Liver (tissue), 9 donors: Measurements from ENCODE around the gene KRTAP21-3. TPM values are rescaled to one million over a fixed set of nuclear protein-coding genes. Genes with fewer than 3 reads are reported as not detected.

ENCODE experiments used
- DNase-seq: peaks from one replicate; pipeline ENCODE4 v3.0.0-alpha.2; 2017; ENCODE audit warnings: low spot score
- H3K27ac ChIP-seq, 2 donors: one replicate each; pipeline ENCODE4 v1.7.0; 2013; ENCODE audit warnings: inconsistent platforms in 2 of 2, low read length in 2 of 2, control low read depth in 1 of 2, low read depth in 1 of 2, mild to moderate bottlenecking in 1 of 2
- H3K27me3 ChIP-seq, 4 donors: one replicate each; pipeline versions ENCODE4 v1.6.1 to v1.7.0; 2013; ENCODE audit warnings: low read length in 3 of 4, inconsistent platforms in 1 of 4, mild to moderate bottlenecking in 1 of 4, moderate library complexity in 1 of 4; ENCODE audit not compliant: control insufficient read depth in 4 of 4, insufficient read depth in 4 of 4
- H3K36me3 ChIP-seq, 4 donors: one replicate each; pipeline versions ENCODE4 v1.6.1 to v1.7.0; 2013; ENCODE audit warnings: low read length in 3 of 4, mild to moderate bottlenecking in 3 of 4, low read depth in 1 of 4, moderate library complexity in 1 of 4; ENCODE audit not compliant: control insufficient read depth in 4 of 4, insufficient read depth in 3 of 4
- H3K4me1 ChIP-seq, 4 donors: one replicate each; pipeline versions ENCODE4 v1.6.1 to v1.7.0; 2013; ENCODE audit warnings: low read length in 3 of 4, mild to moderate bottlenecking in 3 of 4, moderate library complexity in 1 of 4; ENCODE audit not compliant: control insufficient read depth in 4 of 4, insufficient read depth in 4 of 4
- H3K4me3 ChIP-seq, 3 donors: one replicate each; pipeline versions ENCODE4 v1.6.1 to v1.7.0; 2013; ENCODE audit warnings: low read length in 3 of 3, control low read depth in 1 of 3, low read depth in 1 of 3, mild to moderate bottlenecking in 1 of 3
- H3K9ac ChIP-seq, 2 donors: one replicate each; pipeline ENCODE4 v1.7.0; 2013; ENCODE audit warnings: low read length in 2 of 2, mild to moderate bottlenecking in 2 of 2, moderate library complexity in 2 of 2, control low read depth in 1 of 2, low read depth in 1 of 2
- H3K9me3 ChIP-seq, 4 donors: one replicate each; pipeline versions ENCODE4 v1.6.1 to v1.7.0; 2013; ENCODE audit warnings: low read length in 3 of 4; ENCODE audit not compliant: control insufficient read depth in 4 of 4
- ATF3 ChIP-seq: IDR thresholded peaks from 2 replicates; pipeline ENCODE4 v1.6.1; 2016; ENCODE audit warnings: antibody characterized with exemption
- EGR1 ChIP-seq, 2 donors: IDR thresholded peaks; 2 replicates each; pipeline ENCODE4 v1.6.1; 2016 to 2018; ENCODE audit warnings: antibody characterized with exemption in 2 of 2, low read depth in 2 of 2
- FOXA1 ChIP-seq: IDR thresholded peaks from 2 replicates; pipeline ENCODE4 v1.6.1; 2016; ENCODE audit warnings: antibody characterized with exemption
- FOXA2 ChIP-seq: IDR thresholded peaks from 2 replicates; pipeline ENCODE4 v1.6.1; 2016; ENCODE audit warnings: antibody characterized with exemption
- GABPA ChIP-seq, 2 donors: IDR thresholded peaks in 1 of 2; conservative IDR thresholded peaks in 1 of 2; 2 replicates each; pipeline ENCODE4 v1.6.1; 2016; ENCODE audit warnings: antibody characterized with exemption in 2 of 2, mild to moderate bottlenecking in 1 of 2, moderate library complexity in 1 of 2
- HNF4A ChIP-seq, 2 donors: conservative IDR thresholded peaks; 2 replicates each; pipeline ENCODE4 v1.6.1; 2016; ENCODE audit warnings: antibody characterized with exemption in 2 of 2, mild to moderate bottlenecking in 2 of 2
- HNF4G ChIP-seq: IDR thresholded peaks from 2 replicates; pipeline ENCODE4 v1.6.1; 2016; ENCODE audit warnings: antibody characterized with exemption
- JUND ChIP-seq, 2 donors: IDR thresholded peaks; 2 replicates each; pipeline ENCODE4 v1.6.1; 2016; ENCODE audit warnings: antibody characterized with exemption in 2 of 2
- NR2F2 ChIP-seq: IDR thresholded peaks from 2 replicates; pipeline ENCODE4 v1.6.1; 2016; ENCODE audit warnings: antibody characterized with exemption
- RAD21 ChIP-seq, 2 donors: IDR thresholded peaks; 2 replicates each; pipeline ENCODE4 v1.6.1; 2016; ENCODE audit warnings: antibody characterized with exemption in 2 of 2, mild to moderate bottlenecking in 2 of 2
- RXRA ChIP-seq, 2 donors: IDR thresholded peaks; 2 replicates each; pipeline ENCODE4 v1.6.1; 2017 to 2018; ENCODE audit warnings: antibody characterized with exemption in 2 of 2, mild to moderate bottlenecking in 1 of 2
- SP1 ChIP-seq: IDR thresholded peaks from 2 replicates; pipeline ENCODE4 v1.6.1; 2018; ENCODE audit warnings: antibody characterized with exemption, mild to moderate bottlenecking
- TAF1 ChIP-seq: conservative IDR thresholded peaks from 2 replicates; pipeline ENCODE4 v1.6.1; 2016; ENCODE audit warnings: antibody characterized with exemption, mild to moderate bottlenecking
- YY1 ChIP-seq: IDR thresholded peaks from 2 replicates; pipeline ENCODE4 v1.6.1; 2016; ENCODE audit warnings: antibody characterized with exemption, mild to moderate bottlenecking
- ZBTB33 ChIP-seq: IDR thresholded peaks from 2 replicates; pipeline ENCODE4 v1.6.1; 2016; ENCODE audit warnings: antibody characterized with exemption
- WGBS: extraction: QIAGEN DNeasy Blood & Tissue Kit; methylation state at CpG from one replicate; pipeline ENCODE4 v1.1.7; 2013; 5-methylcytosine and 5-hydroxymethylcytosine counted together
- polyA plus RNA-seq, 2 donors: library from polyadenylated mRNA; stranded (reverse) in 1 of 2; unstranded in 1 of 2; fragments of 200-250 nt in 1 of 2; fragments of >200 nt in 1 of 2; fragmentation: Nextera tagmentation in 1 of 2; extraction: Ambion mirVana in 1 of 2; gene quantifications; one replicate each; pipeline versions ENCODE4 v1.2.1 to v1.2.3, GENCODE V29; 2013 to 2015
- total RNA-seq, 2 donors: library from RNA; depleted of rRNA; stranded (reverse); fragments of >200 nt; gene quantifications; one replicate each; pipeline ENCODE4 v1.2.3, GENCODE V29; 2014
- TF ChIP-seq, protein P1 (sequence below): fragments of 150-350 bp; IDR thresholded peaks from 2 replicates; pipeline ENCODE4 v1.5.1; 2017; ENCODE audit warnings: improper control_type of control experiment, low read depth, low read length; ENCODE audit not compliant: missing input control
- donor health status: healthy.
- donor health status: healthy.
- donor health status: healthy.
- donor health status: healthy.
- donor health status: healthy.

Gene KRTAP21-3
- total and polyA plus RNA-seq, 4 donors = not detected

DNA sequence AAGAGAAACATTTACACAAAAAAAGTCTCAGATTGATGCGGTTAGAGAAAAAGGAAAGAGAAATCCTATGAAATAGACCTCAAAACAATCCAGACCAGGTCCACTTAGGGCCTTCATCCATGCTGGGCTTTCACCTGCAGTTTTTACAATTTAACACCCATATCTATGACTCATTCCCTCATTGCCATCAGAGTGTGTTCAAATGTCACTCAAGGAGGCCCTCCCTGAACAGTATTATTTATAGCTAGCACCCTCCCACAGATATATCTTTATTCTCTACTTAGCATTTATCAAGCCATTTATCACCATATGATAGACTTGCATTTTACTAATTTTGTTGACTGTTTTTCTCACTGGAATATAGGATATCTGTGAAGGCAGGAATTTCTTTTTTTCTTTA lies 824 bp upstream of the KRTAP21-3 start:
- TF ChIP-seq RAD21 (IDR thresholded peaks at IDR 0.05) (no peak), JUND (IDR thresholded peaks at IDR 0.05) (no peak), ATF3 (no peak), ZBTB33 (no peak), GABPA (IDR thresholded peaks at IDR 0.05 in 1 of 2, conservative IDR thresholded peaks at IDR 0.05 in 1 of 2) (no peak), HNF4G (no peak), RXRA (IDR thresholded peaks at IDR 0.05) (no peak), FOXA2 (no peak), TAF1 (no peak), FOXA1 (no peak), NR2F2 (no peak), SP1 (no peak), HNF4A (conservative IDR thresholded peaks at IDR 0.05) (no peak), EGR1 (IDR thresholded peaks at IDR 0.05; ENCODE audit: low read depth in 2 of 2) (no peak)
- TF ChIP-seq, protein P1, sequence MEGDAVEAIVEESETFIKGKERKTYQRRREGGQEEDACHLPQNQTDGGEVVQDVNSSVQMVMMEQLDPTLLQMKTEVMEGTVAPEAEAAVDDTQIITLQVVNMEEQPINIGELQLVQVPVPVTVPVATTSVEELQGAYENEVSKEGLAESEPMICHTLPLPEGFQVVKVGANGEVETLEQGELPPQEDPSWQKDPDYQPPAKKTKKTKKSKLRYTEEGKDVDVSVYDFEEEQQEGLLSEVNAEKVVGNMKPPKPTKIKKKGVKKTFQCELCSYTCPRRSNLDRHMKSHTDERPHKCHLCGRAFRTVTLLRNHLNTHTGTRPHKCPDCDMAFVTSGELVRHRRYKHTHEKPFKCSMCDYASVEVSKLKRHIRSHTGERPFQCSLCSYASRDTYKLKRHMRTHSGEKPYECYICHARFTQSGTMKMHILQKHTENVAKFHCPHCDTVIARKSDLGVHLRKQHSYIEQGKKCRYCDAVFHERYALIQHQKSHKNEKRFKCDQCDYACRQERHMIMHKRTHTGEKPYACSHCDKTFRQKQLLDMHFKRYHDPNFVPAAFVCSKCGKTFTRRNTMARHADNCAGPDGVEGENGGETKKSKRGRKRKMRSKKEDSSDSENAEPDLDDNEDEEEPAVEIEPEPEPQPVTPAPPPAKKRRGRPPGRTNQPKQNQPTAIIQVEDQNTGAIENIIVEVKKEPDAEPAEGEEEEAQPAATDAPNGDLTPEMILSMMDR = no peak
- Histone ChIP-seq H3K36me3 (no peaks in the 10 kb centered on the region), H3K9ac (no peak overlapping the region), H3K9me3 (no peaks in the 10 kb centered on the region), H3K4me3 (no peak overlapping the region), H3K27me3 (no peaks in the 10 kb centered on the region), H3K4me1 (no peaks in the 10 kb centered on the region), H3K27ac (no peak overlapping the region)
- WGBS = 91% methylated on average over 1 of the region's 1 CpG
- no peak for DNase-seq

DNA sequence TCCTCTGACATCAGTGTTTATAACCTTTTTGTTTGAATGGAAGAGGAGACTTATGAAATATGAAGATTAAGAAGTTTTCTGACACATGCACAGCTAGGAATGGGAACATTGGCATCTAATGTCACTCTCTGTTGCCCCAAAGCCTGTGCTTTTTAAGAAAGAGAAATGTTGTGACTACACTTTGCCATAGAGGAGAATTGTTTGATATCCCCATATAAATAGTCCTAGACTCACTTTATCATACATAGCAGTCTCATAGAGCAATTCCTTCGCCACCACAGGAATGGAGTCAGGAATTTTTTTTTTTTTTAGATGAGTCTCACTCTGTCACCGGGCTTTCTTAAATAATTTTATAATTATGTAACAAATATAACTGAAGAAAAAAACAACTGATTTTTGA lies 1.5 kb downstream of the KRTAP21-3 start:
- H3K36me3 ChIP-seq = no peaks in the 10 kb centered on the region
- no peak overlapping the region for H3K9ac ChIP-seq
- TF ChIP-seq YY1 = no peak
- no peak for TF ChIP-seq RAD21 (IDR thresholded peaks at IDR 0.05)
- TF ChIP-seq GABPA (IDR thresholded peaks at IDR 0.05 in 1 of 2, conservative IDR thresholded peaks at IDR 0.05 in 1 of 2) = no peak
- no peak for TF ChIP-seq FOXA1
- TF ChIP-seq TAF1 = no peak
- TF ChIP-seq HNF4A (conservative IDR thresholded peaks at IDR 0.05) = no peak
- no peak for TF ChIP-seq ZBTB33
- H3K27ac ChIP-seq = no peak overlapping the region
- H3K27me3 ChIP-seq = no peaks in the 10 kb centered on the region
- no peak overlapping the region for H3K4me3 ChIP-seq
- no peak for DNase-seq
- WGBS = 80% methylated on average over 2 of the region's 2 CpGs
- H3K4me1 ChIP-seq = no peaks in the 10 kb centered on the region
- H3K9me3 ChIP-seq = peaks cover 0 to 2% (median 0%) of the 10 kb centered on the region in 4 donors
